PC-9 (cell line): ENCODE data around the gene IQGAP3.

ENCODE experiments used
- CTCF ChIP-seq: fragments of 200-600 bp; sonication (generic); conservative IDR thresholded peaks from 2 replicates; pipeline ENCODE4 v1.6.1; 2017; ENCODE audit warnings: mixed run types, antibody characterized with exemption, mild to moderate bottlenecking, moderate library complexity
- EZH2 ChIP-seq: fragments of 200-600 bp; sonication (generic); IDR thresholded peaks from 2 replicates; pipeline ENCODE4 v1.8.0; 2017; ENCODE audit warnings: antibody characterized with exemption, low read depth

GRCh38 chr1:156506450-156506849 is 65.9 kb downstream of the IQGAP3 start:
- TF ChIP-seq CTCF, result no peak
- TF ChIP-seq EZH2, result no peak
